ENCODE measurements around the gene HECW1.
A peak's percentile ranks its signal among the peaks of the same experiment; 100 is the strongest.

Gene HECW1

DNA sequence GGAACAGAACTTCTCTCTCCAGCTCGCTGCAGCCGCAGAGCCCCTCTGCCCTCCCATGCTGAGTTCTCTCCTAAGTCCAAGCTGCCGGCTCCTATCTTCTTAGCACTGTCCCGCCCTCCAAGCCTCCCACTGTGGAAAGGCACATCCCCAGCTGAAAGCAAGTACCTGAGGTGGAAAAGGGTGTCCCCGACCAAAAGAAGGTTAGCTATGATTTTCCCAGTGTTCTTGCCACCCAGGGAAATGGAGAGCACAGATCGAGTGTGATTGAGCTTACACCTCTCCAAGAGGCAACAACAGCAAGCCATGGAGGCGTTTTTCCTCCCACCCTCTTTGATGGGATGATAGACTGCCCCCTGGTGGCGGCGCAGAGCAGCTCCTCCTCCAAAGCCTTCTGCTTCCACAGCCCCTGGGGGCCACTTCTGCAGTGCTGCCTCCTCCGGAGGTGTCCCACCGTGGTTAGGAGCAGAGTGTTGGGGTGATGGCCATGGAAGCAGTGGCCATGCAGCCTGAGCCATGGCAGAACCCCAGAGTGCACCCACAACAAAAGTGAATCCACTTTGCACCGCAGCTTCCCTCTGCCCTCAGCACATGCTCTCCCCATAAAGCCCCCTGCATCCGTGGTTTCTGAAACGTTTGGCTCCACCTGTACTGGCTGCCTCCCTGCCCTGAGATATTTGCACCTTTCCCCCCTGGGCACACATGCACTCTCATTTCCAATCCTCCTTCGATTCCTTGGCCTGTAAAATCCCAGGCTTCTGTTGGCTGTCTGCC lies 327.4 kb downstream of the HECW1 start:
- peak; percentile 57 for DNase-seq (ENCODE audit: low spot score)

GRCh38 chr7:43441231-43442130 lies 329.0 kb downstream of the HECW1 start:
- DNase-seq (ENCODE audit: low spot score) = no peak

DNA sequence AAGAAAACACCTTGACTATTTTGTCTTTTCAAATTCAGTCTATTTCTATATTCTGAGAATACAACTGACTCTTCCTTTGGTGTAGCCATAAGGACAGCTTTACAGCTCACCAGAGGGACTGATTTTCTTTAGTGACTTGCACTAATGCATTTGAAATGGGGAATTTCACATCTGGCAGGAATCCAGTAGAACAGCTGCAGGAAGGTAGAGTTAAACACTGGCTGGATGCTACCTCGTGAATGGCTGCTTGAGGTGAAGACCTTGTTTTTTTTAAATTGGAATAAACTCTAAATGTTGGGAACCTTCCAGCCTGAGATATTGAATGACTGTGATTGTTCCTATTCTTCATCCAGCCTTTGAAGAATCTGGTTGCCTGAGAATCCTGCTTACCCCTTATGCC lies 330.9 kb downstream of the HECW1 start:
- DNase-seq (ENCODE audit: low spot score) = no peak

DNA sequence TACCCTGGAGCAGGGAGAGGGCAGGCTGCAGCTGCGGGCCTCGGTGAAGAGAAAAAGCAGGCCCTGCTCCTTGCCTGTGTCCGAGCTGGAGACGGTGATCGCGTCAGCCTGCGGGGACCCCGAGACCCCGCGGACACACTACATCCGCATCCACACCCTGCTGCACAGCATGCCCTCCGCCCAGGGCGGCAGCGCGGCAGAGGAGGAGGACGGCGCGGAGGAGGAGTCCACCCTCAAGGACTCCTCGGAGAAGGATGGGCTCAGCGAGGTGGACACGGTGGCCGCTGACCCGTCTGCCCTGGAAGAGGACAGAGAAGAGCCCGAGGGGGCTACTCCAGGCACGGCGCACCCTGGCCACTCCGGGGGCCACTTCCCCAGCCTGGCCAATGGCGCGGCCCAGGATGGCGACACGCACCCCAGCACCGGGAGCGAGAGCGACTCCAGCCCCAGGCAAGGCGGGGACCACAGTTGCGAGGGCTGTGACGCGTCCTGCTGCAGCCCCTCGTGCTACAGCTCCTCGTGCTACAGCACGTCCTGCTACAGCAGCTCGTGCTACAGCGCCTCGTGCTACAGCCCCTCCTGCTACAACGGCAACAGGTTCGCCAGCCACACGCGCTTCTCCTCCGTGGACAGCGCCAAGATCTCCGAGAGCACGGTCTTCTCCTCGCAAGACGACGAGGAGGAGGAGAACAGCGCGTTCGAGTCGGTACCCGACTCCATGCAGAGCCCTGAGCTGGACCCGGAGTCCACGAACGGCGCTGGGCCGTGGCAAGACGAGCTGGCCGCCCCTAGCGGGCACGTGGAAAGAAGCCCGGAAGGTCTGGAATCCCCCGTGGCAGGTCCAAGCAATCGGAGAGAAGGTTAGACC lies 332.5 kb downstream of the HECW1 start:
- DNase-seq (ENCODE audit: low spot score) = no peak

- no peak for DNase-seq (ENCODE audit: low spot score)
Observed at GRCh38 chr7:43449577-43449976, 337.1 kb downstream of the HECW1 start.

DNA sequence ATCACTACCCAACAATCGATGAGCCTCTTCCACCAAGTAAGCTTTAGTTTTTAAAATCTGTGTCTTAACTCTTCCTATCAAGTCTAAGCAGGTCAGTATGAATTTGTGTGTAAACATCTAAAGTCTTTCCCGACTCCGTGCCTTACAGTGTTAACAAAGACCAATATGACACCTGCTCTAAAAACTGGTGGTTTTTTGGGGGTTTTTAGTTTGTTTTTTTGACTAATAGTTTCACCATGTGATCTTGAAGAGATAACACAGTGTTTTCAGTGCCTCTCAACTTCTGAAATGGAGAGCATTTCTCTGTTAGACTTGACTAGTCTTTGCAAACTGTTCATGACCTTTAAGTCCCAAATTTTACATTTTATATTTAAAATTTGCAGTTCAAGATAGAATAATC lies 338.4 kb downstream of the HECW1 start:
- no peak for DNase-seq (ENCODE audit: low spot score)

GRCh38 chr7:43454936-43455518 lies 342.6 kb downstream of the HECW1 start:
- DNase-seq (ENCODE audit: low spot score) = peak; percentile 41

- no peak for DNase-seq (ENCODE audit: low spot score)
Observed at GRCh38 chr7:43456200-43456599, 343.8 kb downstream of the HECW1 start.

GRCh38 chr7:43458330-43459018 lies 346.0 kb downstream of the HECW1 start:
- DNase-seq (ENCODE audit: low spot score) = no peak

DNA sequence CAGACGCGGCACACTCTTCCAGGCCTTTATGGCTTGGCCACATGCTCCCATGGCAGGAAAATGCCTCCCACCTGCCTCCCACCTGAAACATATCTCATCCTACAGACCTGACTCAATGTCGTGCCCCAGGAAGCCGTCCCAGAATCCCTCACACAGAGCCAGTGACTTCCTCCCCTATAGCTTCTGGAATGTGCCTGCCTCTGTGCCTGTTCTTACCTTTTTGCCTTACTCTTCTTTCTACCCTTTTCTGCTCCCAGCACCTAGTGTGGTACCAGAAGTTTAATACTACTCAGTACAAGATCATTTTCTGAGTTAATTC lies 346.5 kb downstream of the HECW1 start:
- no peak for DNase-seq (ENCODE audit: low spot score)

- no peak for DNase-seq (ENCODE audit: low spot score)
Observed at GRCh38 chr7:43460733-43461348, 348.4 kb downstream of the HECW1 start.

- DNase-seq (ENCODE audit: low spot score) = no peak
Observed at GRCh38 chr7:43461349-43462024, 349.0 kb downstream of the HECW1 start.

- no peak for DNase-seq (ENCODE audit: low spot score)
Observed at GRCh38 chr7:43462836-43463235, 350.4 kb downstream of the HECW1 start.

DNA sequence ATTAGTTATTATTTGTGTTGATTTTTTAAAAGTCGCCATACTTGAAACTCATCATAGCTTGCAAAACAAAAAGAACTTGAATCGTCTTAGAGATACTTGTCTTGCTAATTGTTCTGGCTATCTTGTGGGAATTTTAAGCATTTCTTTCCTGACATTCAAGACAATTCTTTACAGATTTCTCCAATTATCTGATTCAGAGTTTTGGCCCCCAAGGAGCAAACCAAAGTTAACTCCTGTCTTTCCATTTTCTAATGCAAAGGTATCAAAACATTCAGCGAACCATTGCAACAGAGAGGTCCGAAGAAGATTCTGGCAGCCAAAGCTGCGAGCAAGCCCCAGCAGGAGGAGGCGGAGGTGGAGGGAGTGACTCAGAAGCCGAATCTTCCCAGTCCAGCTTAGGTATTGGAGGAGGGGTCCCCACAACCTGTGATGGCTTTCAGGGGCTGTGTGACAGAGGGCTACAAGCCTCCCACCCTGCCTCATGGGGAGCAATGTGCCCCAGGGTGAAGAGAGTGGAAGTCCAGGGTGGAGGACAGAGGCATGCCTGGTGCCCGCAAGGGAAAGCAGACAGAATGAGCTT lies 351.0 kb downstream of the HECW1 start:
- no peak for DNase-seq (ENCODE audit: low spot score)

DNA sequence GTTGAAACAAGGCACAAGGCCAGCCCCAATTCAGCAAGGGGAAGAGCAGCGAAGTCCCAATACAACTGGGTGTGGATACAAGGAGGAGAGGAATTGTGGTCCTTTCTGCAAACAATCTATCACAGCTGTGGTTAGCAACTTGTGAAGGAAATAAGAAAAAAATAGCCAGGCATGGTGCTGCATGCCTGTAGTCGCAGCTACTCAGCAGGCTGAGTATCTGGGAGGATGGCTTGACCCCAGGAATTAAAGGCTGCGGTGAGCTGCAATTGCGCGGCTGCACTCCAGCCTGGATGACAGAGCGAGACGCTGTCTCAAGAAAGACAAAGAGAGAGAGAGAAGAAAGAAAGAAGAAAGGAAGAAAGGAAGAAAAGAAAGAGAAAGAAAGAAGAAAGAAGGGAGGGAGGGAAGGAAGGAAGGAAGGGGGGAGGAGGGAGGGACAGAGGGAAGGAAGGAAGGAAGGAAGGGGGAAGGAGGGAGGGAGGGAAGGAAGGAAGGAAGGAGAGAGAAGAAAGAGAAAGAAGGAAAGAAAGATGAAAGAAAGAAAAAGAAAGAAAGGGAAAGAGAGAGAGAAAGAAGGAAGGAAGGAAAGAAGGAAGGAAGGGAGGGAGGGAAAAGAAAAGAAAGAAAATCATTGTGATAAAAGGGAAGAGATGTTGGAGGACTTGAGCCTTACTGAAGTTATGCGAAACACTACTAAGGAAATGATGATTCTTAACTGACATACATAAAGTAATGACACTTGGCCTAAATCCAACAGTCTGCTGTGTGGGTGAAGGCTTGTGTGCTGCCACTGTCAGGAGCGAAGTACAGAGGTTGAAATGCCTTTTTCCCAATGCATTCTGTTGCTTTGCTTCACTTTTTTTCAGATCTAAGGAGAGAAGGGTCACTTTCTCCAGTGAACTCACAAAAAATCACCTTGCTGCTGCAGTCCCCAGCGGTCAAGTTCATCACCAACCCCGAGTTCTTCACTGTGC lies 353.4 kb downstream of the HECW1 start:
- peak; percentile 19 for DNase-seq (ENCODE audit: low spot score)

- no peak for DNase-seq (ENCODE audit: low spot score)
Observed at GRCh38 chr7:43467406-43467805, 355.0 kb downstream of the HECW1 start.

GRCh38 chr7:43467846-43468245 lies 355.4 kb downstream of the HECW1 start:
- no peak for DNase-seq (ENCODE audit: low spot score)

GRCh38 chr7:43469051-43469450 lies 356.6 kb downstream of the HECW1 start:
- no peak for DNase-seq (ENCODE audit: low spot score)

DNA sequence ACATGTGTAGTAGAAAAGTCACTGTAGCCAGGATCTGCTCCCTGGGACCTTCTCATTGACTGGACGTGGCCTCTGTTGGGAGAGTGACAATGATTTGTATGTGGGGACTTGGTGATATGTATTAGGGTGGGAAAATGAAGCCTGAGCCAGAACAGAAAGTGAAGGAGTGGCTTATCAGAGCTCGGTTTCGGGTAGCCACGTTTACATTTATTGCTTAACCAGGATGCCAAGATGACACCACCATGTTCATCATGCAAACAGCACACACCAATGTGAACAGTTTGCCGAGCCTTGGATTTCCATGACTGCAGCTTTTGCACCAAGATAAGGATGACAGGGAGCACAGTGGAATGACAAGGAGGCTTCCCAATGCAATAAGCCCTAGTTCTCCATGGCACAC lies 357.7 kb downstream of the HECW1 start:
- no peak for DNase-seq (ENCODE audit: low spot score)

Measured in kidney capillary endothelial cell (primary cell).